Transverse colon (tissue), 4 donors: ENCODE results near the gene RCAN2. TPM values are rescaled to one million over a fixed set of nuclear protein-coding genes. Genes with fewer than 3 reads are reported as not detected.

Source experiments
- DNase-seq: peaks from one replicate; pipeline ENCODE4 v3.0.0-alpha.2; 2019
- H3K27ac ChIP-seq, 4 donors: fragments of 200-600 bp; sonication (generic); 2 replicates each; pipeline ENCODE4 v1.5.1; 2016 to 2018; ENCODE audit warnings: inconsistent platforms in 4 of 4
- H3K27me3 ChIP-seq: fragments of 200-600 bp; sonication (generic); 2 replicates; pipeline ENCODE4 v1.5.1; 2017; ENCODE audit warnings: inconsistent platforms
- H3K36me3 ChIP-seq, 4 donors: fragments of 200-600 bp; sonication (generic); 2 replicates each; pipeline ENCODE4 v1.5.1; 2017 to 2019; ENCODE audit warnings: inconsistent platforms in 4 of 4
- H3K4me1 ChIP-seq, 4 donors: fragments of 200-600 bp; sonication (generic); 2 replicates each; pipeline ENCODE4 v1.5.1; 2017 to 2020; ENCODE audit warnings: inconsistent platforms in 4 of 4
- H3K4me3 ChIP-seq, 4 donors: fragments of 200-600 bp; sonication (generic); 1 replicate in 1 of 4; 2 replicates in 3 of 4; pipeline versions ENCODE4 v1.5.1 to v1.6.1; 2017 to 2019; ENCODE audit warnings: inconsistent platforms in 4 of 4
- H3K9me3 ChIP-seq, 2 donors: fragments of 200-600 bp; sonication (generic); 2 replicates each; pipeline ENCODE4 v1.5.1; 2017 to 2019; ENCODE audit warnings: inconsistent platforms in 2 of 2
- CTCF ChIP-seq, 5 experiments: fragments of 200-600 bp in 3 of 5; fragments of 450-650 bp in 2 of 5; sonication (generic) in 3 of 5; IDR thresholded peaks; 1 replicate in 2 of 5; 2 replicates in 3 of 5; pipeline ENCODE4 v1.5.1; 2016 to 2017; ENCODE audit warnings: antibody characterized with exemption in 5 of 5, inconsistent platforms in 3 of 5, mild to moderate bottlenecking in 2 of 5, moderate library complexity in 1 of 5
- EP300 ChIP-seq: sonication (generic); formaldehyde crosslinking; IDR thresholded peaks from one replicate; pipeline ENCODE4 v1.6.1; 2017; ENCODE audit warnings: antibody characterized with exemption, low read depth
- POLR2A ChIP-seq: fragments of 450-650 bp; IDR thresholded peaks from one replicate; pipeline ENCODE4 v1.6.1; 2016; ENCODE audit warnings: antibody characterized with exemption, mild to moderate bottlenecking, moderate library complexity
- POLR2AphosphoS5 ChIP-seq, 3 donors: sonication (generic); formaldehyde crosslinking; IDR thresholded peaks; one replicate each; pipeline ENCODE4 v1.6.1; 2016; ENCODE audit warnings: antibody characterized with exemption in 3 of 3
- WGBS, 2 donors: methylation state at CpG; one replicate each; pipeline ENCODE4 v1.1.5; 2018; ENCODE audit warnings: low coverage in 1 of 2; 5-methylcytosine and 5-hydroxymethylcytosine counted together
- in situ Hi-C, 4 donors: fragments of 200-750 bp; cut with MboI; loops; one replicate each; pipeline versions ENCODE4 v1.15.0 to v1.15.1; 2017; ENCODE audit warnings: low sequenced_read_pairs in 3 of 4, low pct_ligation_motif_present in 1 of 4, low pct_unique_long_range_greater_than_20kb in 1 of 4
- intact Hi-C: fragments of 100-400 bp; cut with DNase I; formaldehyde crosslinking; loops from one replicate; pipeline ENCODE4 v1.15.1; 2023; ENCODE audit warnings: low total_unique reads
- total RNA-seq, 4 donors: library from RNA; depleted of rRNA; stranded (reverse); fragments of >200 nt; gene quantifications; one replicate each; pipeline ENCODE4 v1.1.0, GENCODE V29; 2016

RCAN2 gene
- total RNA-seq, 4 donors from 2014 or later = 1.9 to 9.5 (median 7.5) TPM

- WGBS, 2 donors = 72 to 84% methylated on average over 6 of the region's 6 CpGs
- H3K27me3 ChIP-seq = peaks cover 11% of the 10 kb centered on the region
- H3K4me1 ChIP-seq = no peaks in the 10 kb centered on the region
- no peak overlapping the region for H3K4me3 ChIP-seq
- intact Hi-C loops (no loop called here), in situ Hi-C loops (no loop called here)
- no peak overlapping the region for H3K27ac ChIP-seq
- TF ChIP-seq CTCF (IDR thresholded peaks at IDR 0.05) (no peak), EP300 (no peak), POLR2AphosphoS5 (IDR thresholded peaks at IDR 0.05) (no peak), POLR2A (no peak)
- no peaks in the 10 kb centered on the region for H3K9me3 ChIP-seq
- H3K36me3 ChIP-seq = no peaks in the 10 kb centered on the region
- no peak for DNase-seq
These were observed 7.0 kb downstream of the RCAN2 start for GRCh38 chr6:46484081-46484820.

DNA sequence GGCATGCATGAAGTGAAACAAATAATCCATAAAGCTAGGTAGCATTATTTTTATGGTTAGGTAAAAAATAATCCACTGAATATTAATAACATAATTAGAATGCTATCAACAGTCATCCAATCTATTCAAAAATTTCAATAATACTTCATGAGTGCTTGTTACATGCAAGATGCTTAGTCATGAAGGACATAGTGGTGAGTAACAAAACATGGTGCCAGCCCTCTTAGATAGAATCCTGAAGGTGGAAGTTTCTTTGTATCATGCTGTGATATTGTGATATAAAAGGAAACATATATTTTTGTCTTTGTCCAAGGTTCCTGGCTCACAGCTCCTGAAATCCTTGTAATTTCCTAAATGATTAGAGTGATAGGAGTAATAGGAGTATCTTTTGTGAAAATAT lies 14.9 kb downstream of the RCAN2 start:
- intact Hi-C loops = no loop called here
- Histone ChIP-seq H3K36me3 (no peaks in the 10 kb centered on the region), H3K27ac (no peak overlapping the region), H3K9me3 (no peaks in the 10 kb centered on the region), H3K4me3 (no peak overlapping the region), H3K4me1 (no peaks in the 10 kb centered on the region), H3K27me3 (no peaks in the 10 kb centered on the region)
- no peak for DNase-seq
- no peak for TF ChIP-seq CTCF (IDR thresholded peaks at IDR 0.05)
- TF ChIP-seq POLR2AphosphoS5 (IDR thresholded peaks at IDR 0.05) = no peak
- no peak for TF ChIP-seq EP300
- TF ChIP-seq POLR2A = no peak
- in situ Hi-C loops = no loop called here

GRCh38 chr6:46473881-46474280 lies 17.4 kb downstream of the RCAN2 start:
- H3K4me3 ChIP-seq = no peak overlapping the region
- no peaks in the 10 kb centered on the region for H3K4me1 ChIP-seq
- in situ Hi-C loops = no loop called here
- no peak overlapping the region for H3K27ac ChIP-seq
- no peak for DNase-seq
- no peaks in the 10 kb centered on the region for H3K27me3 ChIP-seq
- intact Hi-C loops = no loop called here
- no peak for TF ChIP-seq CTCF (IDR thresholded peaks at IDR 0.05)
- no peak for TF ChIP-seq POLR2A
- no peak for TF ChIP-seq EP300
- no peak for TF ChIP-seq POLR2AphosphoS5 (IDR thresholded peaks at IDR 0.05)
- no peaks in the 10 kb centered on the region for H3K36me3 ChIP-seq
- no peaks in the 10 kb centered on the region for H3K9me3 ChIP-seq

DNA sequence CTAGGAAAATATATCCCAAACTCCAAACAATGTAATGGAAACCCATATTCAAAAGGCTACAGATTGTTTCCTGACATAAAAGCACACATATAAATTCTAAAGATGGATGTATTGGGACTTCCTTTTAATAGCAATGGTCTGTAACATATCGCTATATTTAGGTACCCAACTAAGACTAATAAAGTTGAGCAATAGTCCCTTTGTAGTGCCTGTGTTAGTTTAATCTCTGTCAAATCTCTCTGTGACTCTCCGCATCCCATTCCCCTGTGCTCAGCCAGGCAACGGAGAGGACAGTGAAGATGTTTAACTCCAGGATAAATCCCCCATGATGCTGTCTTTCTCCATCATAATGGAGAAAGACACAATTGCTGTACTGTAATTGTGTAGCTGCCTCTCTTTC lies 19.0 kb downstream of the RCAN2 start:
- 82% methylated on average over 3 of the region's 3 CpGs; no CpG with 5 or more reads in 1 of the 2 donors for WGBS, 2 donors
- H3K27me3 ChIP-seq = no peaks in the 10 kb centered on the region
- intact Hi-C loops = no loop called here
- TF ChIP-seq CTCF (IDR thresholded peaks at IDR 0.05) (no peak), POLR2AphosphoS5 (IDR thresholded peaks at IDR 0.05) (no peak), POLR2A (no peak), EP300 (no peak)
- in situ Hi-C loops = no loop called here
- H3K27ac ChIP-seq = no peak overlapping the region
- H3K9me3 ChIP-seq = no peaks in the 10 kb centered on the region
- H3K4me3 ChIP-seq = no peak overlapping the region
- no peaks in the 10 kb centered on the region for H3K4me1 ChIP-seq
- DNase-seq = no peak
- no peaks in the 10 kb centered on the region for H3K36me3 ChIP-seq
